PC-9 (cell line): ENCODE results near the gene WNT8A. TPM values are rescaled to one million over a fixed set of nuclear protein-coding genes. Genes with fewer than 3 reads are reported as not detected.

Experiments used
- BruUV-seq: library from RNA; stranded (reverse); fragments of 400-500 nt; replicated peaks from 2 replicates; lab custom pipeline; 2021; lab: Mats Ljungman, UMichigan
- CTCF ChIA-PET: fragments of 300-600 bp; sonication (Branson Sonifier 250); formaldehyde crosslinking; loops from one replicate; lab custom pipeline; 2022; ENCODE audit warnings: antibody characterized with exemption; lab: Charles Lee
- POLR2A ChIA-PET: fragments of 300-600 bp; sonication (Branson Sonifier 250); formaldehyde crosslinking; loops from one replicate; lab custom pipeline; 2022; ENCODE audit warnings: antibody characterized with exemption; ENCODE audit not compliant: unreplicated experiment; lab: Charles Lee
- DNase-seq, 2 experiments: peaks; one replicate each; pipeline versions ENCODE4 v3.0.0 to v3.0.0-alpha.2; 2015 to 2022; ENCODE audit warnings: mixed read lengths in 1 of 2
- H2AFZ ChIP-seq: fragments of 200-600 bp; sonication (generic); 2 replicates; pipeline ENCODE4 v1.8.1; 2017; ENCODE audit warnings: antibody characterized with exemption
- H3F3A ChIP-seq: fragments of 200-600 bp; sonication (generic); 2 replicates; pipeline ENCODE4 v1.8.1; 2017; ENCODE audit warnings: antibody characterized with exemption, mild to moderate bottlenecking, low read depth; ENCODE audit not compliant: insufficient read depth
- H3K27ac ChIP-seq: fragments of 200-600 bp; sonication (generic); 2 replicates; pipeline ENCODE4 v1.6.1; 2016; ENCODE audit warnings: mixed run types
- H3K27me3 ChIP-seq: fragments of 200-600 bp; sonication (generic); 2 replicates; pipeline ENCODE4 v1.6.1; 2016; ENCODE audit warnings: low read depth, mixed run types; ENCODE audit not compliant: insufficient read depth
- H3K36me3 ChIP-seq: fragments of 200-600 bp; sonication (generic); 2 replicates; pipeline ENCODE4 v1.6.1; 2016; ENCODE audit warnings: low read depth, mixed run types
- H3K4me1 ChIP-seq: fragments of 200-600 bp; sonication (generic); replicated peaks from 2 replicates; pipeline ENCODE4 v1.6.1; 2016; ENCODE audit warnings: mixed run types; ENCODE audit not compliant: insufficient read depth
- H3K4me2 ChIP-seq: fragments of 200-600 bp; sonication (generic); 2 replicates; pipeline ENCODE4 v1.6.1; 2017; ENCODE audit warnings: mixed run types
- H3K4me3 ChIP-seq: fragments of 200-600 bp; sonication (generic); 2 replicates; pipeline ENCODE4 v1.6.1; 2016; ENCODE audit warnings: mixed run types
- H3K79me2 ChIP-seq: fragments of 200-600 bp; sonication (generic); 2 replicates; pipeline ENCODE4 v1.6.1; 2017; ENCODE audit warnings: low read depth, mixed run types
- H3K9me2 ChIP-seq: fragments of 200-600 bp; sonication (generic); 2 replicates; pipeline ENCODE4 v1.8.1; 2017; ENCODE audit warnings: mild to moderate bottlenecking; ENCODE audit not compliant: insufficient read depth
- H3K9me3 ChIP-seq: fragments of 200-600 bp; sonication (generic); 2 replicates; pipeline ENCODE4 v1.8.1; 2016; ENCODE audit warnings: low read depth; ENCODE audit not compliant: insufficient read depth
- H4K20me1 ChIP-seq: fragments of 200-600 bp; sonication (generic); 2 replicates; pipeline ENCODE4 v1.8.1; 2017; ENCODE audit not compliant: insufficient read depth
- EZH2 ChIP-seq: fragments of 200-600 bp; sonication (generic); IDR thresholded peaks from 2 replicates; pipeline ENCODE4 v1.8.0; 2017; ENCODE audit warnings: antibody characterized with exemption, low read depth
- intact Hi-C: fragments of 100-400 bp; cut with micrococcal nuclease; formaldehyde crosslinking; loops from one replicate; pipeline ENCODE4 v1.10.0; 2022; ENCODE audit not compliant: unreplicated experiment
- total RNA-seq: library from RNA; stranded (reverse); gene quantifications from 2 replicates; pipeline ENCODE4 v1.2.3, GENCODE V29; 2021
- TF ChIP-seq, protein P1 (sequence below): fragments of 200-600 bp; sonication (generic); conservative IDR thresholded peaks from 2 replicates; pipeline ENCODE4 v1.6.1; 2017; ENCODE audit warnings: mixed run types, antibody characterized with exemption, mild to moderate bottlenecking, moderate library complexity

The WNT8A gene
- total RNA-seq, 1 experiment from 2014 or later: not detected

DNA sequence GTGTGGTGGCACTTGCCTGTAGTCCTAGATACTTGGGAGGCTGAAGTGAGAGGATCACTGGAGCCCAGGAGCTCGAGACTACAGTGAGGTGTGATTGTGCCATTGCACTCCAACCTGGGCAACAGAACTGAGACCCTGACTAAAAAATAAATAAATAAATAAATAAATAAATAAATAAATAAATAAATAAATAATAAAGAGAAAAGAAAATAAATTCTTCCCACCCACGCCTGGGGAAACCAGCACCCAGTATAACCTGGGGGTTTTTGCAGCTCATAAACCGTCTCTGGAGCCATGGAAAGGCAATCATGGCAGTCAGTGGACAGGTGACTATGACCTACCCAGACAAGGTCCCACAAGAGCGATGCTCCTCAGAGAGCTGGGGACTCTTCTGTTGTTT lies 7.9 kb downstream of the WNT8A start:
- Histone ChIP-seq H2AFZ (no peak overlapping the region), H3K27ac (no peak overlapping the region), H3K9me3 (no peaks in the 10 kb centered on the region), H3F3A (no peaks in the 10 kb centered on the region), H4K20me1 (no peaks in the 10 kb centered on the region), H3K36me3 (no peaks in the 10 kb centered on the region), H3K27me3 (no peaks in the 10 kb centered on the region), H3K4me1 (no peaks in the 10 kb centered on the region), H3K9me2 (no peaks in the 10 kb centered on the region), H3K4me3 (no peak overlapping the region), H3K79me2 (no peaks in the 10 kb centered on the region), H3K4me2 (no peak overlapping the region)
- CTCF ChIA-PET: no interaction called here
- POLR2A ChIA-PET: interaction anchor here (0.7 kb wide), 1 partner anchor 260 kb away, joined by 3 read pairs; no protein-coding TSS in a partner anchor
- BruUV-seq: no TSS peak
- DNase-seq: no peak
- intact Hi-C loops: no loop called here
- TF ChIP-seq, protein P1, sequence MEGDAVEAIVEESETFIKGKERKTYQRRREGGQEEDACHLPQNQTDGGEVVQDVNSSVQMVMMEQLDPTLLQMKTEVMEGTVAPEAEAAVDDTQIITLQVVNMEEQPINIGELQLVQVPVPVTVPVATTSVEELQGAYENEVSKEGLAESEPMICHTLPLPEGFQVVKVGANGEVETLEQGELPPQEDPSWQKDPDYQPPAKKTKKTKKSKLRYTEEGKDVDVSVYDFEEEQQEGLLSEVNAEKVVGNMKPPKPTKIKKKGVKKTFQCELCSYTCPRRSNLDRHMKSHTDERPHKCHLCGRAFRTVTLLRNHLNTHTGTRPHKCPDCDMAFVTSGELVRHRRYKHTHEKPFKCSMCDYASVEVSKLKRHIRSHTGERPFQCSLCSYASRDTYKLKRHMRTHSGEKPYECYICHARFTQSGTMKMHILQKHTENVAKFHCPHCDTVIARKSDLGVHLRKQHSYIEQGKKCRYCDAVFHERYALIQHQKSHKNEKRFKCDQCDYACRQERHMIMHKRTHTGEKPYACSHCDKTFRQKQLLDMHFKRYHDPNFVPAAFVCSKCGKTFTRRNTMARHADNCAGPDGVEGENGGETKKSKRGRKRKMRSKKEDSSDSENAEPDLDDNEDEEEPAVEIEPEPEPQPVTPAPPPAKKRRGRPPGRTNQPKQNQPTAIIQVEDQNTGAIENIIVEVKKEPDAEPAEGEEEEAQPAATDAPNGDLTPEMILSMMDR: no peak
- TF ChIP-seq EZH2: no peak

DNA sequence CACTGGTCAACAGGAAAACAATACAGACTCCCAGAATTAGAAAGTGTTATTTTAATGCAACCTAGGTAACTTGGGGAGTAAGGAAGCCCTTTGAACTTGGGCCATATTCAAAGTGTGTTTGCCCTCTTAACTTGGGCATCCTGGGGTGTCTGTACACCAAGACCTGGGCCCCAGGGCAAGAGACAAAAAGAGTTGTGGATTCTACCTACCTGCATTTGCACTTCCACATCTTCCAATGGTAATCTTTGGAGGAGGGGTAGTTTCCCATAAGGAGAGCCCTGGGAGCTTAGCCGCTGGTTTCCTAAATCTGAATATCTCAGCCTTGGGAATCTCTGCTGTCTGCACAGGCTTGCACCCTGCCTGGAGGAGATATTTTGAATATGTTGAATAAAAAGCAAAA lies 8.5 kb downstream of the WNT8A start:
- H3F3A ChIP-seq: no peaks in the 10 kb centered on the region
- H3K4me2 ChIP-seq: no peak overlapping the region
- no peaks in the 10 kb centered on the region for H4K20me1 ChIP-seq
- H3K27me3 ChIP-seq: no peaks in the 10 kb centered on the region
- POLR2A ChIA-PET: no interaction called here
- H3K9me3 ChIP-seq: no peaks in the 10 kb centered on the region
- no peak overlapping the region for H3K27ac ChIP-seq
- no peaks in the 10 kb centered on the region for H3K9me2 ChIP-seq
- CTCF ChIA-PET: no interaction called here
- intact Hi-C loops: no loop called here
- H3K4me3 ChIP-seq: no peak overlapping the region
- no TSS peak for BruUV-seq
- no peaks in the 10 kb centered on the region for H3K79me2 ChIP-seq
- no peak for DNase-seq
- H3K4me1 ChIP-seq: no peaks in the 10 kb centered on the region
- TF ChIP-seq, protein P1: no peak
- no peak for TF ChIP-seq EZH2
- no peaks in the 10 kb centered on the region for H3K36me3 ChIP-seq
- H2AFZ ChIP-seq: no peak overlapping the region

DNA sequence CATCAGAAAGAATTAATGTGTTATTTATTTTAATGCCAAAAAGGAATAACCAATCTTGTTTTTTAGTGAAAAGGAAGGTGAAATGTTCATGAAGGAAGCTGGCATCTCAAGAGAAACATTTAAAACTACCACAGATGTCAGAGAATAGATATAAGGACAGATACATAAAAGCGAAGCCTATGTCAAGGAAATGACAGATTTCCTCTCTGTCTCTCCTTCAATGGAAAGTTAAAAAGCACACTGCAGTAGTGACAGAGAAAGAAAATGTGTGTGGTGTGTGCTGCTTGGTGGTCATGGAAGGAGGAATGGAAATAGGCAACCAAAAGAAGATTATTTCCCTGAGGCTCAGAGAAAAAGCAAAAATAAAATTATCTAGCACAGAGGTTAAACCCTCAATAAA lies 9.2 kb downstream of the WNT8A start:
- Histone ChIP-seq H3K27me3 (no peaks in the 10 kb centered on the region), H4K20me1 (no peaks in the 10 kb centered on the region), H3K9me3 (no peaks in the 10 kb centered on the region), H3K27ac (no peak overlapping the region), H2AFZ (no peak overlapping the region), H3F3A (no peaks in the 10 kb centered on the region), H3K79me2 (no peaks in the 10 kb centered on the region), H3K4me2 (no peak overlapping the region), H3K4me1 (no peaks in the 10 kb centered on the region), H3K36me3 (no peaks in the 10 kb centered on the region), H3K9me2 (no peaks in the 10 kb centered on the region), H3K4me3 (no peak overlapping the region)
- no peak for DNase-seq
- no TSS peak for BruUV-seq
- POLR2A ChIA-PET: no interaction called here
- intact Hi-C loops: no loop called here
- no peak for TF ChIP-seq EZH2
- TF ChIP-seq, protein P1: no peak
- CTCF ChIA-PET: no interaction called here
